K562 (cell line): ENCODE results near the gene ACER3. TPM values are rescaled to one million over a fixed set of nuclear protein-coding genes. Genes with fewer than 3 reads are reported as not detected.

Experiments used
- ATAC-seq: fragments of 200-7000 bp; cut with Tn5 transposase; 3 replicates; pipeline ENCODE4 v1.9.1; 2020; ENCODE audit warnings: moderate library complexity
- BruUV-seq: library from RNA; stranded (reverse); fragments of 400-500 nt; replicated peaks from 2 replicates; lab custom pipeline; 2021; lab: Mats Ljungman, UMichigan
- CTCF ChIA-PET: fragments of 300-600 bp; formaldehyde crosslinking; extraction: SDS; loops from one replicate; lab custom pipeline; 2021; ENCODE audit warnings: low intra/inter-chr PET ratio; lab: Yijun Ruan, JAX
- POLR2A ChIA-PET: fragments of 300-600, 350-650 bp; sonication (Branson Sonifier 250); formaldehyde crosslinking; extraction: SDS; loops from one replicate; lab custom pipeline; 2021; ENCODE audit warnings: antibody characterized with exemption, inconsistent platforms; lab: Yijun Ruan, JAX
- DNase-seq, 4 experiments: peaks; one replicate each; pipeline versions ENCODE4 v3.0.0 to v3.0.0-alpha.2; 2011 to 2018; ENCODE audit warnings: low spot score in 3 of 4, mixed read lengths in 3 of 4; ENCODE audit errors: extremely low read depth in 1 of 4
- FAIRE-seq: peaks from 2 replicates; lab custom pipeline; 2011; peaks lifted over from hg19 to GRCh38; lab: Jason Lieb, UNC
- H2AFZ ChIP-seq: 2 replicates; pipeline ENCODE4 v1.6.0; 2011; ENCODE audit warnings: low read depth, low read length, control low read depth, inconsistent platforms
- H3K27ac ChIP-seq: fragments of 200-600 bp; 3 replicates; pipeline ENCODE4 v1.8.0; 2011; ENCODE audit warnings: low read depth, mild to moderate bottlenecking, control low read depth, inconsistent platforms, low read length, moderate library complexity, mixed read lengths; ENCODE audit errors: extremely low read depth
- H3K27me3 ChIP-seq, 2 experiments: fragments of 300-600 bp in 1 of 2; 2 replicates in 1 of 2; 3 replicates in 1 of 2; pipeline versions ENCODE4 v1.6.0 to v1.8.0; 2011; ENCODE audit warnings: inconsistent platforms in 2 of 2, low read length in 2 of 2, mild to moderate bottlenecking in 1 of 2, mixed read lengths in 1 of 2, moderate library complexity in 1 of 2; ENCODE audit not compliant: control insufficient read depth in 2 of 2, insufficient read depth in 2 of 2
- H3K36me3 ChIP-seq: fragments of 300-600 bp; 3 replicates; pipeline ENCODE4 v1.8.0; 2011; ENCODE audit warnings: mild to moderate bottlenecking, low read length, inconsistent platforms; ENCODE audit not compliant: control insufficient read depth, insufficient read depth
- H3K4me1 ChIP-seq, 2 experiments: fragments of 200-600 bp in 1 of 2; replicated peaks in 1 of 2; 2 replicates in 1 of 2; 3 replicates in 1 of 2; pipeline versions ENCODE4 v1.5.1 to v1.8.0; 2011; ENCODE audit warnings: inconsistent platforms in 2 of 2, low read length in 2 of 2, mild to moderate bottlenecking in 1 of 2, mixed read lengths in 1 of 2, moderate library complexity in 1 of 2; ENCODE audit not compliant: control insufficient read depth in 2 of 2, insufficient read depth in 2 of 2
- H3K4me2 ChIP-seq: 2 replicates; pipeline ENCODE4 v1.6.1; 2011; ENCODE audit warnings: low read length, control low read depth, inconsistent platforms, mixed read lengths; ENCODE audit not compliant: insufficient read depth
- H3K4me3 ChIP-seq: fragments of 200-600 bp; sonication (generic), shearing (Covaris generic); 2 replicates; pipeline ENCODE4 v1.5.1; 2016; ENCODE audit warnings: control low read depth, inconsistent platforms
- H3K79me2 ChIP-seq: fragments of 200-600 bp; 3 replicates; pipeline ENCODE4 v1.8.0; 2011; ENCODE audit warnings: low read length, inconsistent platforms; ENCODE audit not compliant: control insufficient read depth, insufficient read depth
- H3K9ac ChIP-seq, 2 experiments: 2 replicates each; pipeline versions ENCODE4 v1.6.0 to v1.6.1; 2011; ENCODE audit warnings: low read depth in 2 of 2, low read length in 2 of 2, control low read depth in 1 of 2, inconsistent platforms in 1 of 2, mild to moderate bottlenecking in 1 of 2, mixed read lengths in 1 of 2; ENCODE audit not compliant: insufficient read depth in 1 of 2
- H3K9me1 ChIP-seq: one replicate; pipeline ENCODE4 v1.6.0; 2011; ENCODE audit warnings: inconsistent platforms, mild to moderate bottlenecking, low read length, moderate library complexity; ENCODE audit not compliant: control insufficient read depth, insufficient read depth
- H3K9me3 ChIP-seq: replicated peaks from 2 replicates; pipeline ENCODE4 v1.5.1; 2011; ENCODE audit warnings: low read depth, low read length, inconsistent platforms; ENCODE audit not compliant: control insufficient read depth, insufficient read depth
- H4K20me1 ChIP-seq: replicated peaks from 2 replicates; pipeline ENCODE4 v1.6.1; 2011; ENCODE audit warnings: low read length, inconsistent platforms, mixed read lengths; ENCODE audit not compliant: control insufficient read depth, insufficient read depth
- C11orf30 ChIP-seq: fragments of 450-650 bp; IDR thresholded peaks from 2 replicates; pipeline ENCODE4 v1.6.1; 2016; ENCODE audit warnings: low read depth, mild to moderate bottlenecking
- DPF2 ChIP-seq: fragments of 450-650 bp; IDR thresholded peaks from 2 replicates; pipeline ENCODE4 v1.6.1; 2016
- NCOA6 ChIP-seq: fragments of 450-650 bp; IDR thresholded peaks from 2 replicates; pipeline ENCODE4 v1.6.1; 2017; ENCODE audit warnings: mild to moderate bottlenecking
- TAF9B ChIP-seq: fragments of 450-650 bp; IDR thresholded peaks from 2 replicates; pipeline ENCODE4 v1.6.1; 2018; ENCODE audit warnings: mild to moderate bottlenecking; ENCODE audit not compliant: partially characterized antibody
- ZBTB7A ChIP-seq: IDR thresholded peaks from 2 replicates; pipeline ENCODE4 v1.6.1; 2011; ENCODE audit warnings: low read depth, mild to moderate bottlenecking, low read length, moderate library complexity, borderline replicate concordance; ENCODE audit not compliant: control insufficient read depth
- ZNF778 ChIP-seq: fragments of 450-650 bp; formaldehyde crosslinking; IDR thresholded peaks from 2 replicates; pipeline ENCODE4 v1.4.0; 2020; ENCODE audit warnings: mild to moderate bottlenecking, moderate library complexity
- WGBS: fragments of 100-300 bp; shearing (Covaris generic); methylation state at CpG from one replicate; pipeline ENCODE4 v1.1.6; 2016; ENCODE audit warnings: low coverage, mixed read lengths; ENCODE audit not compliant: insufficient coverage; ENCODE audit errors: missing lambda C conversion rate; 5-methylcytosine and 5-hydroxymethylcytosine counted together
- in situ Hi-C: fragments of 300-500 bp; cut with MboI; formaldehyde crosslinking; loops from 4 replicates; pipeline ENCODE4 v1.15.0; 2018; ENCODE audit warnings: inconsistent platforms, mixed read lengths
- intact Hi-C: fragments of 100-400 bp; cut with micrococcal nuclease; formaldehyde crosslinking; loops from 2 replicates; pipeline ENCODE4 v1.14.2; 2022
- polyA plus RNA-seq, 8 experiments: library from polyadenylated mRNA; depleted of rRNA in 4 of 8; stranded (reverse) in 5 of 8; unstranded in 3 of 8; fragments of >200 nt; fragmentation: Nextera tagmentation in 2 of 8; fragmentation: Illumina TruSeq in 1 of 8; extraction: Ambion mirVana in 2 of 8; extraction: Trizol in 1 of 8; gene quantifications; 2 replicates each; pipeline versions ENCODE4 v1.2.1 to v1.2.3, GENCODE V29; 2011 to 2014; ENCODE audit warnings: inconsistent platforms in 1 of 8, missing spikeins in 1 of 8
- total RNA-seq, 7 experiments: library from RNA; depleted of rRNA in 6 of 7; stranded (reverse); fragments of >200 nt in 6 of 7; fragmentation: Illumina TruSeq in 2 of 7; extraction: Trizol in 2 of 7; gene quantifications; 2 replicates each; pipeline versions ENCODE4 v1.2.1 to v1.2.3, GENCODE V29; 2011 to 2021; ENCODE audit warnings: low replicate concordance in 1 of 7
- TF ChIP-seq, protein P1 (sequence below): fragments of 450-650 bp; IDR thresholded peaks from 2 replicates; pipeline ENCODE4 v1.6.1; 2016; ENCODE audit warnings: mild to moderate bottlenecking, moderate library complexity
- TF ChIP-seq, protein P2 (sequence below): sonication (generic); formaldehyde crosslinking; IDR thresholded peaks from 2 replicates; pipeline ENCODE4 v1.8.1; 2023; ENCODE audit warnings: mild to moderate bottlenecking, missing genetic modification reagents, moderate library complexity

Gene ACER3
- total and polyA plus RNA-seq, 9 of the 15 experiments (the other 6 are each of a cell fraction or from before 2014, with no cell fraction given) = 2.0 to 23.8 (median 9.5) TPM

DNA sequence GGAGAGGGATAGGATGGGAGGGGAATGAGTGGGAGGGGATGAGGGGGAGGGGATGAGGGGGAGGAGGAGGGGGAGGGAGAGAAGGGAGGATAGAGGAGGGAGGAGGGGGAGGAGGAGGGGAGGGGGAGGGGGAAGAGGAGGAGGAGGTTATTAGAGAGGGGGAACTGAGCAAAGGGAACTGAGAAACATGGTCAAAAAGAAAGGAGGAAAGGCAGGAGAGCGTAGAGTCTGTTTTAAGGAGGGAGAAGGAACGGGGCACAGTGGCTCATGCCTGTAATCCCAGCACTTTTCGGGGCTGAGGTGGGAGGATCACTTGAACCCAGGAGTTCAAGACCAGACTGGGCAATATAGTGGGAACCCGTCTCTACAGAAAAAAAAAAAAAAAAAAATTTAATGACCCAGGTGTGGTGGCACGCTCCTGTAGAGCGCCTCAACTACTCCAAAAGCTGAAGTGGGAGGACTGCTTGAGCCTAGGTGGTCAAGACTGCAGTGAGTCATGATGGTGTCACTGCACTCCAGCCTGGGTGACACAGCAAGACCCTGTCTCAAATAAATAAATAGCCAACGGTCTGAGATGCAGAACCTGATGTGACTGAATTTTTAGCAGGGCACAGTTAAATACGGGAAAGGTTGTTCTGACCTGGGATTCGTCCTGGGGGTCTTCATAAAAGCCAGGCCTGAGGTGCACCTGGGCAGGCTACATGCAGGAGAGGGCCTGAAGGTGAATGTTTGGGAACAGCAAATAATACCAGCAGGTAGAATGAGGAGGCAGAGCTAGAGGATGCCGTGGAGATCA lies 177.5 kb downstream of the ACER3 start:
- in situ Hi-C loops = loop anchor here (10.0 kb wide), 1 partner anchor 113 kb away; no protein-coding TSS in a partner anchor
- Histone ChIP-seq H3K9ac (no peak overlapping the region), H3K79me2 (no peaks in the 10 kb centered on the region), H3K9me3 (0 out of 2 replicates have a peak, but pooled peaks cover 1% of the 10 kb centered on the region), H2AFZ (peak overlapping the region; percentile 76; the same call in 1 of the 2 replicates), H3K36me3 (no peaks in the 10 kb centered on the region), H3K9me1 (no peaks in the 10 kb centered on the region), H3K4me3 (no peak overlapping the region), H3K4me2 (peak overlapping the region; percentile 43; the same call in 1 of the 2 replicates), H3K27me3 (no peaks in the 10 kb centered on the region; a peak in 1 of 5 replicates), H4K20me1 (no peaks in the 10 kb centered on the region), H3K27ac (peak overlapping the region; percentile 70; the same call in 2 of the 3 replicates), H3K4me1 (peaks cover 0 to 12% of the 10 kb centered on the region in 2 experiments; a peak in 3 of 5 replicates)
- intact Hi-C loops = no loop called here
- ATAC-seq = peak; percentile 34
- DNase-seq = peak in 1 of 4 experiments; percentile 47
- CTCF ChIA-PET = no interaction called here
- BruUV-seq = no TSS peak
- WGBS = 15% methylated on average over 8 of the region's 10 CpGs
- POLR2A ChIA-PET = interaction anchor here (4.1 kb wide), 1 partner anchor 12 kb away, joined by 17 read pairs; no protein-coding TSS in a partner anchor
- peak; percentile 59 for FAIRE-seq
- TF ChIP-seq C11orf30 (peak; percentile 54), DPF2 (peak; percentile 89), ZNF778 (CRISPR knock-in tag) (no peak), ZBTB7A (0 out of 2 replicates have a peak, but pooled peaks have one; percentile 57), TAF9B (no peak), NCOA6 (no peak)
- TF ChIP-seq, protein P1, sequence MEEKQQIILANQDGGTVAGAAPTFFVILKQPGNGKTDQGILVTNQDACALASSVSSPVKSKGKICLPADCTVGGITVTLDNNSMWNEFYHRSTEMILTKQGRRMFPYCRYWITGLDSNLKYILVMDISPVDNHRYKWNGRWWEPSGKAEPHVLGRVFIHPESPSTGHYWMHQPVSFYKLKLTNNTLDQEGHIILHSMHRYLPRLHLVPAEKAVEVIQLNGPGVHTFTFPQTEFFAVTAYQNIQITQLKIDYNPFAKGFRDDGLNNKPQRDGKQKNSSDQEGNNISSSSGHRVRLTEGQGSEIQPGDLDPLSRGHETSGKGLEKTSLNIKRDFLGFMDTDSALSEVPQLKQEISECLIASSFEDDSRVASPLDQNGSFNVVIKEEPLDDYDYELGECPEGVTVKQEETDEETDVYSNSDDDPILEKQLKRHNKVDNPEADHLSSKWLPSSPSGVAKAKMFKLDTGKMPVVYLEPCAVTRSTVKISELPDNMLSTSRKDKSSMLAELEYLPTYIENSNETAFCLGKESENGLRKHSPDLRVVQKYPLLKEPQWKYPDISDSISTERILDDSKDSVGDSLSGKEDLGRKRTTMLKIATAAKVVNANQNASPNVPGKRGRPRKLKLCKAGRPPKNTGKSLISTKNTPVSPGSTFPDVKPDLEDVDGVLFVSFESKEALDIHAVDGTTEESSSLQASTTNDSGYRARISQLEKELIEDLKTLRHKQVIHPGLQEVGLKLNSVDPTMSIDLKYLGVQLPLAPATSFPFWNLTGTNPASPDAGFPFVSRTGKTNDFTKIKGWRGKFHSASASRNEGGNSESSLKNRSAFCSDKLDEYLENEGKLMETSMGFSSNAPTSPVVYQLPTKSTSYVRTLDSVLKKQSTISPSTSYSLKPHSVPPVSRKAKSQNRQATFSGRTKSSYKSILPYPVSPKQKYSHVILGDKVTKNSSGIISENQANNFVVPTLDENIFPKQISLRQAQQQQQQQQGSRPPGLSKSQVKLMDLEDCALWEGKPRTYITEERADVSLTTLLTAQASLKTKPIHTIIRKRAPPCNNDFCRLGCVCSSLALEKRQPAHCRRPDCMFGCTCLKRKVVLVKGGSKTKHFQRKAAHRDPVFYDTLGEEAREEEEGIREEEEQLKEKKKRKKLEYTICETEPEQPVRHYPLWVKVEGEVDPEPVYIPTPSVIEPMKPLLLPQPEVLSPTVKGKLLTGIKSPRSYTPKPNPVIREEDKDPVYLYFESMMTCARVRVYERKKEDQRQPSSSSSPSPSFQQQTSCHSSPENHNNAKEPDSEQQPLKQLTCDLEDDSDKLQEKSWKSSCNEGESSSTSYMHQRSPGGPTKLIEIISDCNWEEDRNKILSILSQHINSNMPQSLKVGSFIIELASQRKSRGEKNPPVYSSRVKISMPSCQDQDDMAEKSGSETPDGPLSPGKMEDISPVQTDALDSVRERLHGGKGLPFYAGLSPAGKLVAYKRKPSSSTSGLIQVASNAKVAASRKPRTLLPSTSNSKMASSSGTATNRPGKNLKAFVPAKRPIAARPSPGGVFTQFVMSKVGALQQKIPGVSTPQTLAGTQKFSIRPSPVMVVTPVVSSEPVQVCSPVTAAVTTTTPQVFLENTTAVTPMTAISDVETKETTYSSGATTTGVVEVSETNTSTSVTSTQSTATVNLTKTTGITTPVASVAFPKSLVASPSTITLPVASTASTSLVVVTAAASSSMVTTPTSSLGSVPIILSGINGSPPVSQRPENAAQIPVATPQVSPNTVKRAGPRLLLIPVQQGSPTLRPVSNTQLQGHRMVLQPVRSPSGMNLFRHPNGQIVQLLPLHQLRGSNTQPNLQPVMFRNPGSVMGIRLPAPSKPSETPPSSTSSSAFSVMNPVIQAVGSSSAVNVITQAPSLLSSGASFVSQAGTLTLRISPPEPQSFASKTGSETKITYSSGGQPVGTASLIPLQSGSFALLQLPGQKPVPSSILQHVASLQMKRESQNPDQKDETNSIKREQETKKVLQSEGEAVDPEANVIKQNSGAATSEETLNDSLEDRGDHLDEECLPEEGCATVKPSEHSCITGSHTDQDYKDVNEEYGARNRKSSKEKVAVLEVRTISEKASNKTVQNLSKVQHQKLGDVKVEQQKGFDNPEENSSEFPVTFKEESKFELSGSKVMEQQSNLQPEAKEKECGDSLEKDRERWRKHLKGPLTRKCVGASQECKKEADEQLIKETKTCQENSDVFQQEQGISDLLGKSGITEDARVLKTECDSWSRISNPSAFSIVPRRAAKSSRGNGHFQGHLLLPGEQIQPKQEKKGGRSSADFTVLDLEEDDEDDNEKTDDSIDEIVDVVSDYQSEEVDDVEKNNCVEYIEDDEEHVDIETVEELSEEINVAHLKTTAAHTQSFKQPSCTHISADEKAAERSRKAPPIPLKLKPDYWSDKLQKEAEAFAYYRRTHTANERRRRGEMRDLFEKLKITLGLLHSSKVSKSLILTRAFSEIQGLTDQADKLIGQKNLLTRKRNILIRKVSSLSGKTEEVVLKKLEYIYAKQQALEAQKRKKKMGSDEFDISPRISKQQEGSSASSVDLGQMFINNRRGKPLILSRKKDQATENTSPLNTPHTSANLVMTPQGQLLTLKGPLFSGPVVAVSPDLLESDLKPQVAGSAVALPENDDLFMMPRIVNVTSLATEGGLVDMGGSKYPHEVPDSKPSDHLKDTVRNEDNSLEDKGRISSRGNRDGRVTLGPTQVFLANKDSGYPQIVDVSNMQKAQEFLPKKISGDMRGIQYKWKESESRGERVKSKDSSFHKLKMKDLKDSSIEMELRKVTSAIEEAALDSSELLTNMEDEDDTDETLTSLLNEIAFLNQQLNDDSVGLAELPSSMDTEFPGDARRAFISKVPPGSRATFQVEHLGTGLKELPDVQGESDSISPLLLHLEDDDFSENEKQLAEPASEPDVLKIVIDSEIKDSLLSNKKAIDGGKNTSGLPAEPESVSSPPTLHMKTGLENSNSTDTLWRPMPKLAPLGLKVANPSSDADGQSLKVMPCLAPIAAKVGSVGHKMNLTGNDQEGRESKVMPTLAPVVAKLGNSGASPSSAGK = no peak
- TF ChIP-seq, protein P2, sequence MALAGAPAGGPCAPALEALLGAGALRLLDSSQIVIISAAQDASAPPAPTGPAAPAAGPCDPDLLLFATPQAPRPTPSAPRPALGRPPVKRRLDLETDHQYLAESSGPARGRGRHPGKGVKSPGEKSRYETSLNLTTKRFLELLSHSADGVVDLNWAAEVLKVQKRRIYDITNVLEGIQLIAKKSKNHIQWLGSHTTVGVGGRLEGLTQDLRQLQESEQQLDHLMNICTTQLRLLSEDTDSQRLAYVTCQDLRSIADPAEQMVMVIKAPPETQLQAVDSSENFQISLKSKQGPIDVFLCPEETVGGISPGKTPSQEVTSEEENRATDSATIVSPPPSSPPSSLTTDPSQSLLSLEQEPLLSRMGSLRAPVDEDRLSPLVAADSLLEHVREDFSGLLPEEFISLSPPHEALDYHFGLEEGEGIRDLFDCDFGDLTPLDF (CRISPR knock-in tag) = no peak
